ENCODE results near the gene TBCEL. TPM values are rescaled to one million over a fixed set of nuclear protein-coding genes. Genes with fewer than 3 reads are reported as not detected.

The TBCEL gene
- total RNA-seq, 1 donor from 2014 or later: 8.7 TPM

GRCh38 chr11:121134741-121135312 is 110.9 kb downstream of the TBCEL start:
- H3K4me3 Mint-ChIP-seq: no peak overlapping the region
- H3K36me3 Mint-ChIP-seq (ENCODE audit: low read depth): no peaks in the 10 kb centered on the region
- no peaks in the 10 kb centered on the region for H3K27me3 Mint-ChIP-seq
- H3K9me3 Mint-ChIP-seq: no peaks in the 10 kb centered on the region
- intact Hi-C loops (cut with micrococcal nuclease): no loop called here
- DNase-seq: no peak
- no peaks in the 10 kb centered on the region for H3K4me1 Mint-ChIP-seq
- H3K27ac Mint-ChIP-seq: no peak overlapping the region

DNA sequence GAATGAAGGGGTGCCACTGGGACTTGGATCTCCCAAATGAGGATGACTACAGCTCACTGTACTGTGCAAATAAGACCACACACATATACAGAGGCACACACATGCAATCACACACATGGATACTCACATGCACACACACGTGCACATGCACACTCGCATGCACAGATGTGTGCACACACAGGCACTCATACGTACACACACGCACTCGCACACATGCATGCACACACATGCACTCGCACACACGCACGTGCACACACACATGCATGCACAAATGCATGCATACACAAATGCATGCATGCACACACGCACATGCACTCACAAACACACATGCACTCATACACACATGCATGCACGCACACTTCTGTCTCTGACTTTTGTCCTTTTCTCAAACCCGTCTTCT is 113.1 kb downstream of the TBCEL start:
- H3K27ac Mint-ChIP-seq: no peak overlapping the region

GRCh38 chr11:121138259-121138658 is 114.4 kb downstream of the TBCEL start:
- Mint-ChIP-seq H3K36me3 (ENCODE audit: low read depth) (no peaks in the 10 kb centered on the region), H3K27ac (no peak overlapping the region), H3K4me1 (no peaks in the 10 kb centered on the region), H3K9me3 (no peaks in the 10 kb centered on the region), H3K4me3 (no peak overlapping the region), H3K27me3 (no peaks in the 10 kb centered on the region)
- DNase-seq: no peak
- intact Hi-C loops (cut with micrococcal nuclease): no loop called here

More for the DNA sequence above, 113.1 kb downstream of the TBCEL start:
- H3K36me3 Mint-ChIP-seq (ENCODE audit: low read depth): no peaks in the 10 kb centered on the region
- DNase-seq: no peak
- no peaks in the 10 kb centered on the region for H3K4me1 Mint-ChIP-seq
- H3K4me3 Mint-ChIP-seq: no peak overlapping the region
- intact Hi-C loops (cut with micrococcal nuclease): no loop called here
- no peaks in the 10 kb centered on the region for H3K9me3 Mint-ChIP-seq
- no peaks in the 10 kb centered on the region for H3K27me3 Mint-ChIP-seq

- no peaks in the 10 kb centered on the region for H3K36me3 Mint-ChIP-seq (ENCODE audit: low read depth)
- H3K4me3 Mint-ChIP-seq: no peak overlapping the region
- DNase-seq: no peak
- no peaks in the 10 kb centered on the region for H3K9me3 Mint-ChIP-seq
- no peak overlapping the region for H3K27ac Mint-ChIP-seq
- intact Hi-C loops (cut with micrococcal nuclease): no loop called here
- H3K4me1 Mint-ChIP-seq: no peaks in the 10 kb centered on the region
- no peaks in the 10 kb centered on the region for H3K27me3 Mint-ChIP-seq
Observed at GRCh38 chr11:121140369-121140768, 116.5 kb downstream of the TBCEL start.

Other genes with a start within 250 kb of the TBCEL start
- gene TECTA, start 77.1 kb downstream of the TBCEL start, total RNA-seq: 0.09 TPM in 2 replicates